Erythroblast (primary cell): ENCODE data around the gene CCDC8.

Experiments used
- GATA1 ChIP-seq: IDR thresholded peaks from 2 replicates; pipeline ENCODE4 v1.6.1; 2011; ENCODE audit warnings: low read depth, mild to moderate bottlenecking, control low read depth, low read length, moderate library complexity
- POLR2A ChIP-seq: IDR thresholded peaks from 2 replicates; pipeline ENCODE4 v1.6.1; 2011; ENCODE audit warnings: mild to moderate bottlenecking, low read length

DNA sequence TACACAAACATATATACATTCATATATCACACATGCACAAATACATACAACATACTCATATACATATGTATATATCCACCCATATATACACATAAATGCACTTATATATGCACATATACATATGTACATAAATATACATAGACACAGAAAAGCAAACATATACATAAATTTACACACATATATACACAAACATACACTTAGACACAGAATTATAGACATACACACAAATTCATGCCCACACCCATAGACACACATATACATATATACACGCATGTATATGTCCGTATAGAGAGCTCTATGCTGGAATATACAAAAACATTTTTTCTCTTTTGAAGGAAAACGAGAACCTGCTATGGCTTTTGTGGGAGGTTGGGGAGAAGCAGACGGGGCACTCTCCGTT lies 37.4 kb upstream of the CCDC8 start:
- TF ChIP-seq POLR2A: no peak
- no peak for TF ChIP-seq GATA1
